Measurements from ENCODE around the gene NUP210. TPM values are rescaled to one million over a fixed set of nuclear protein-coding genes. Genes with fewer than 3 reads are reported as not detected.

The NUP210 gene
- total RNA-seq, 1 experiment from 2014 or later = 11.4 TPM

DNA sequence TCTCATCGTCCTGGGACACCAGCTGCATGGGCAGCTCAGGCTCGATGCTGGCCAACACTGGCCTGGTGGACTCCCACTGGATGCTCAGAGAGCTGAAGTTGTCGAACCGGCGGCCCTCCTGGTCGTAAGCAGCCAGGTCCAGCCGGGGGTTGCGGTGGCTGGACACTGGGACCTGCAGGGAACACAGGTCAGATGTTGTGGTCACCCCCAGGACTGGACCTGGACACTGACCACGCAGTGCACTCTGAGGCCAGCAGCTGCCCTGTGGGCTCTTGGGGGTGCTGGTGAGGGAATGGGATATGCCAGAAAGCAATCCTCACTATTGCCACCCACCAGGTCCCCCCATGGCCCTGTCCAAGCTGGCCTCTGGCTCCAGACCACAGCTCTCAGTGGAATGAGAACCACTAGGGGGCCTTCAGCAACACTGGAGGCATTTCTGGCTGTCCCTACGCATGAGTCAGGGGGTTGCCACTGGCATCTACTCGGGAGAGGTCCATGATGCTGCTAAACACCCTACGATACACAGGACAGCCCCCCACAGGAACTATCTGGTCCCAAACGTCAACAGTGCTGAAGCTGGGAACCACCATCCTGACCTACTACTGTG is 66.1 kb downstream of the NUP210 start:
- Histone ChIP-seq H3K27ac (ENCODE audit: low read depth, low read length, poor library complexity, severe bottlenecking) (no peak overlapping the region), H3K27me3 (replicated peaks; ENCODE audit: insufficient read depth, low read depth, low read length, poor library complexity) (no peaks in the 10 kb centered on the region), H3K9me3 (ENCODE audit: low read depth, low read length, poor library complexity, severe bottlenecking) (no peaks in the 10 kb centered on the region), H3K4me1 (ENCODE audit: insufficient read depth, low read length, poor library complexity, severe bottlenecking) (no peaks in the 10 kb centered on the region), H3K36me3 (ENCODE audit: insufficient read depth, low read length, poor library complexity, severe bottlenecking) (no peaks in the 10 kb centered on the region), H3K4me3 (ENCODE audit: low read depth, low read length, poor library complexity, severe bottlenecking) (no peak overlapping the region)
- ChIA-PET CTCF (no interaction called here), POLR2A (ENCODE audit: low non-redundant PET) (no interaction called here)
- no peak for DNase-seq (ENCODE audit: low spot score)
- no TSS peak for BruUV-seq (replicated peaks)
- intact Hi-C loops (cut with micrococcal nuclease; ENCODE audit: unreplicated experiment) = no loop called here
- TF ChIP-seq CTCF (conservative IDR thresholded peaks at IDR 0.05; ENCODE audit: low read depth, low read length) = no peak
- no peak for TF ChIP-seq EZH2 (IDR thresholded peaks at IDR 0.05; ENCODE audit: borderline replicate concordance, low read depth, low read length, poor library complexity, severe bottlenecking)

GRCh38 chr3:13353506-13353905 is 66.6 kb downstream of the NUP210 start:
- Histone ChIP-seq H3K27me3 (replicated peaks; ENCODE audit: insufficient read depth, low read depth, low read length, poor library complexity) (no peaks in the 10 kb centered on the region), H3K27ac (ENCODE audit: low read depth, low read length, poor library complexity, severe bottlenecking) (no peak overlapping the region), H3K4me3 (ENCODE audit: low read depth, low read length, poor library complexity, severe bottlenecking) (no peak overlapping the region), H3K9me3 (ENCODE audit: low read depth, low read length, poor library complexity, severe bottlenecking) (no peaks in the 10 kb centered on the region), H3K36me3 (ENCODE audit: insufficient read depth, low read length, poor library complexity, severe bottlenecking) (no peaks in the 10 kb centered on the region), H3K4me1 (ENCODE audit: insufficient read depth, low read length, poor library complexity, severe bottlenecking) (no peaks in the 10 kb centered on the region)
- POLR2A ChIA-PET (ENCODE audit: low non-redundant PET) = no interaction called here
- TF ChIP-seq CTCF (conservative IDR thresholded peaks at IDR 0.05; ENCODE audit: low read depth, low read length) (no peak), EZH2 (IDR thresholded peaks at IDR 0.05; ENCODE audit: borderline replicate concordance, low read depth, low read length, poor library complexity, severe bottlenecking) (no peak)
- no peak for DNase-seq (ENCODE audit: low spot score)
- BruUV-seq (replicated peaks) = no TSS peak
- intact Hi-C loops (cut with micrococcal nuclease; ENCODE audit: unreplicated experiment) = no loop called here
- CTCF ChIA-PET = no interaction called here

- no peaks in the 10 kb centered on the region for H3K4me1 ChIP-seq (ENCODE audit: insufficient read depth, low read length, poor library complexity, severe bottlenecking)
- TF ChIP-seq CTCF (conservative IDR thresholded peaks at IDR 0.05; ENCODE audit: low read depth, low read length) = no peak
- no peak for TF ChIP-seq EZH2 (IDR thresholded peaks at IDR 0.05; ENCODE audit: borderline replicate concordance, low read depth, low read length, poor library complexity, severe bottlenecking)
- no TSS peak for BruUV-seq (replicated peaks)
- no peaks in the 10 kb centered on the region for H3K9me3 ChIP-seq (ENCODE audit: low read depth, low read length, poor library complexity, severe bottlenecking)
- POLR2A ChIA-PET (ENCODE audit: low non-redundant PET) = no interaction called here
- H3K36me3 ChIP-seq (ENCODE audit: insufficient read depth, low read length, poor library complexity, severe bottlenecking) = no peaks in the 10 kb centered on the region
- no peak overlapping the region for H3K4me3 ChIP-seq (ENCODE audit: low read depth, low read length, poor library complexity, severe bottlenecking)
- CTCF ChIA-PET = interaction anchor here (0.5 kb wide), 2 partner anchors 54 to 127 kb away, joined by 3 to 11 read pairs; partner anchors contain the start of gene HDAC11
- intact Hi-C loops (cut with micrococcal nuclease; ENCODE audit: unreplicated experiment) = no loop called here
- DNase-seq (ENCODE audit: low spot score) = no peak
- no peaks in the 10 kb centered on the region for H3K27me3 ChIP-seq (replicated peaks; ENCODE audit: insufficient read depth, low read depth, low read length, poor library complexity)
- H3K27ac ChIP-seq (ENCODE audit: low read depth, low read length, poor library complexity, severe bottlenecking) = no peak overlapping the region
Observed at GRCh38 chr3:13352621-13353131, 67.4 kb downstream of the NUP210 start.

Measured in A673 (cell line).